NAMALWA (cell line): ENCODE results near the gene ARHGEF12.

Experiments used
- DNase-seq: peaks from one replicate; pipeline ENCODE4 v3.0.0-alpha.2; 2015; ENCODE audit warnings: low spot score

ARHGEF12 gene

DNA sequence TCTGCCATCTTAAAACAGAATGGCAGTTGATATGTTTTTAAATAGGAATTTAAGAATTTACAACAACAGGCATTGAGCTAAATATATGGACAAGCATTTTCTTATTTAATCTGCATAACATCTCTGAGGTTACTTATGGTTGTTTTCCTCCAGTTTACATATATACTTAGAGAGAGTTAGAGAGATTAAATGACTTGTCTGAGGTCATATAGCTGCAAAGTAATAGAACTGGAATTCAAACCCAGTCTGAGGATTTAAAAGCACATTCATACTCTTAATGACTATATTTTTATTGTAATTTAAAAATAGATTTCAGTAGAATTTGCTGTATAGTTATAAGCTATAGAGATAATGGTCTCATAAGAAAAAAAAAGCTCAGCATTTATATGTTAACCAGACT is 93.9 kb downstream of the ARHGEF12 start:
- no peak for DNase-seq

DNA sequence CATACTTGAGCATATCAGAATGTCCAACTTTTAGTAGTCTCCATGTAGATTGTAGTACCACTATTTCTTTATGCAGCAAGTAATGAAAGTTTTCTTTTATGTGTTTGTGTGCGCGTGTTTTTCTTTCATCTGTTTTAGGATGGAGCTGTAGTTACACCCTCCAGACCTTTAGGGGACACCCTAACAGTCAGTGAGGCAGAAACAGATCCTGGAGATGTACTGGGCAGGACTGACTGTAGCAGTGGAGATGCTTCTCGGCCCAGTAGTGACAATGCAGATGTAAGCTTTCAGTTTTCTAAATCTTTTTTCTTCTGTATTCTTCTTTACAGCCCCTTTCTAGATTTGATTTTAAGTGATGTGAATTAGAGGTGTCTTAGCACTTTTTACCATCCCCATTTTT is 95.4 kb downstream of the ARHGEF12 start:
- peak; percentile 17 for DNase-seq

DNA sequence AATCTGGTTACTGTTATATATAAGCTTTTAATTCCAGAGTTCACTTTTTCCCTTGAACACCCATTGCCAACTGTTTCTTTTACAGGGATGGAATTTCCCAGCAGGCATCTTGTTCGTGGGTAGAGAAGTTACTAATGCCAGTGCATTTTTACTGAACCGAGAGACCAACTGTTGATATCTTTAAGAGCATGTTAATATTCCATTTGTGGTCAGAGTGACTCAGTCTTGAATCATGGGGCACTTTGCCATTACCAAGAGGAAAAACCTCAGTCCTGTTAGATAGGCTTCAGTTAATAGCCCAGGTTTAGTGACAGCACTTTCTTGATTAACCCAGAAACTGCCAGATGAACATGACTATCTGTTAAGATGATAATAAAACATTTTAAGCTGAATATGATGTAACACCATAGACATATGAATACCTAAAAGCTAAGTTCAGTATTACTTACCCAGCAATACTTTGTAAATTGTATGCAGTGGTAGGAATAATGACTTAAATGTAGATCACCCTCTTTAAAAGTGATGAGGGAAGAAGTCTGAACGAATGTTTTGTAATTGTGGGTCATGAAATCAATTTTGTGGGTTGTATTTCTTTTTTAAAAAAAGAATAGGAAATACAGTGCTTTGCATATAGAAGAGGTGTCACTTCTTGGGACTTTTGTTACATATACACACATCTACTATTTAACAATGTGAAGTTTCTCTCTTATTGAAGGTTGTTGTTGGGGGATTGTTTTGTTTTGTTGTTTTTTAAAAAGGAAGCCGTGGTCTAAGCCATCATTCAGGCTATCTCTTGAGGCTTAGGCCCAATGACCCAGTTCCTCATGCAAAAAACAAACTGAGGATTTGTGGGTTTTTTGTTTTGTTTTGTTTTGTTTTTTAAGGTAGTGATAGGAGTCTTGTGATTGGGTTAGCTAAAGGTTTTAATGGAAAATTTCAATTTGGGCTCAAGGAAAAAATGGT is 96.1 kb downstream of the ARHGEF12 start:
- no peak for DNase-seq

DNA sequence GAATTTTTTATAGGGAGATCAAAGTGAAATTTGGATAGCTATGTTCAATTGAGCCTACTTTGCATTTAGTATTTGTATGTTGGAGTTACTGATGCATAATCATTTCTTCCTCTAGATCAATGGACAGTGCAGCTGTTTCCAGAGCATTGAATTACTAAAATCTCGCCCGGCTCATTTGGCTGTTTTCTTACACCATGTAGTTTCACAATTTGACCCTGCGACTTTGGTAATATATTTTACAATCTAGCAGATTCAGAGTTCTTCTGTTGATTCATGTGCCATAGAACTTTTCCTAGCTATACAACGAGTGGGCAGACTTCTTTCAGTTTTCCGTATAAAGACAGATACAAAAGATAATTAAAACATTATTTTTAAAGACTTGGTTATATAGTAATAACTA is 105.4 kb downstream of the ARHGEF12 start:
- DNase-seq = no peak

DNA sequence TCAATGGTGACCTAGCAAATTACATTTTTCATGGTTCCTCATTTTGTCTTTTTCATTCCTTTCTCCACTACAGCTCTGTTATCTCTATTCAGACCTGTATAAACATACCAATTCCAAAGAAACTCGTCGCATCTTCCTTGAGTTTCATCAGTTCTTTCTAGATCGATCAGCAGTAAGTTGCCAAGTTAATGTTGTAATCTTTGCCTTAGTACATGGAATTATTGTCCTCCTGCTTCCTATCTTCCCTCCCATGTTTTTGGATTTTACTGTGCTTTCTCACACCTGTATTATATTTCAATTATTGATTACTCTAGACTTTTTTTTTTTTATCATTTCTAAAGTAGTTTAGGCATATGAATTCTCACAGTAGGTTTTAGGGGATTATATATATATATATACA is 105.8 kb downstream of the ARHGEF12 start:
- no peak for DNase-seq

DNA sequence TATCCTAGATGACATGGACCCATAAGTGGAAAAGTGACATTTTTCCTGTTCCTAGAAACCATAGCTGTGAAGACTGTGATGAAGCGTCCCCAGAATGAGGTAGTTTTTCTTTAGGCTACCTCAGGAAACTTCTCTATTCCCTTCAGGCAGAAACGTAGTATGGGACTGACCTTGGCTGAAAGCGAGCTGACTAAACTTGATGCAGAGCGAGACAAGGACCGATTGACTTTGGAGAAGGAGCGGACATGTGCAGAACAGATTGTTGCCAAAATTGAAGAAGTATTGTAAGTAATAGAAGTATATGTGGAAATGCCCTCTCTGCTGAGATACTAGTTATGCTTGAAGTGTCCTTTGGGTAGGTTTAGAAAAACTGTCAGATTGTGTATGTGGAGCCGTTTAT is 110.6 kb downstream of the ARHGEF12 start:
- DNase-seq = no peak

DNA sequence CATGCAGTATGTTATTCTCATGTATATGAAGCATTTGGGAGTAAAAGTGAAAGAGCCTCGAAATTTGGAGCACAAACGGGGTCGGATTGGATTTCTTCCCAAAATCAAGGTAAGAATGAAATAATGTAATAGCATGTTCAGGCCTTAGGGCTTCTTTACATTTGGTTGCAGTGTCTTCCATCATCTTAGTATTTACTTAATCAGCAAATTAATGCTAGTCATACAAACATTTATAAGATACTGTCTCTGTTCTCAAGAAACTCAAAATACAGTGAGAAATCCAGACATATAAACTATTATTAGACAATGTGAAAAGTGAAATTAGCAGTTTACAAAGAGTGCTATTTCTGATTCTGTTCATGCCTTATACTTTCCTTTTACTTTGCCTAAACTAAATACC is 112.0 kb downstream of the ARHGEF12 start:
- no peak for DNase-seq

DNA sequence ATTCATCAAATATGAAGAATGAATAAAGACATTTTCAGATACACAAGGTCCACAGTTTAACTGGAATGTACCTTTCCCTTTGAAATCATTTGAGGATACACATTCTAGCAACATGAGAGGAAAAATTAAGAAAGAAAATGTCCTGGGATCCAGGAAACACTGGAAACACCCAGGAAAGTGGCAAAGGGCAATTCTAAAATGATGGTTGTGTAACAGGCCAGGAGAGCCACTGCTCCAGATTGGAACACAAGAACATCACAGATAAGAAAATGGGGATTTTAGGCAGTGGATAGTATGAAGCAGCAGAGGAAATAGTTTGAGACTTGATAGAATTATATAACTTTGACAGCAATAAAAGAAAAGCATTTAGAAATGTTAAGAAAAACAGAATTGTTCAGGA is 119.3 kb downstream of the ARHGEF12 start:
- DNase-seq = no peak

DNA sequence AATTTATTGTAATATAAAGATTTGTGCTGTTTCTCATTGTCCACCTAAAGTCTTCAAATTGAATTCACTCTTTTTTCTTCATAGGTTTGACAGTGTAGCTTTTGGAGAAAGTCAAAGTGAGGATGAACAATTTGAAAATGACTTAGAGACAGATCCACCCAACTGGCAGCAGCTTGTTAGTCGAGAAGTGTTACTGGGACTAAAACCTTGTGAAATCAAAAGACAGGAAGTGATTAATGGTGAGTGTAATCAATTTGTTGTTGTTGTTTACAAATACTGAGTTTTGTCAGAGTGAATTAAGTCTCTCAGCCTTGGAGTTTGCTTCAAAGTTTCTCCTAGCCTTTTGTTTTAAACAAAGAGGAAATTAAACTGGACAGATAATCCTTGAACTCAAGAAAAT is 121.8 kb downstream of the ARHGEF12 start:
- DNase-seq = no peak

DNA sequence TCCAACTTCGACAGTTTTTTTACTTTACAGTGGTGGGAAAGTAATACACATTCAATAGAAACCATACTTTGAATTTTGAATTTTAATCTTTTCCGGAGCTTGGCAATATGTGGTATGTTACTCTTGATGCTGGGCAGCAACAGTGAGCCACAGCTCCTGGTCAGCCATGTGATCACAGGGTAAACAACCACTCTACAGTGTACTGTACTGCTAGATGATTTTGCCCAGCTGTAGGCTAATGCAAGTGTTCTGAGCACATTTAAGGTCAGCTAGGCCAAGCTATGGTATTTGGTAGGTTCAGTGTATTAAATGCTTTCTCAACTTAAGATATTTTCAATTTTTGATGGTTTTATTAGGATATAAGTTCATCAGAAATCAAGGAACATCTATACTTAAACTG is 126.6 kb downstream of the ARHGEF12 start:
- DNase-seq = no peak

DNA sequence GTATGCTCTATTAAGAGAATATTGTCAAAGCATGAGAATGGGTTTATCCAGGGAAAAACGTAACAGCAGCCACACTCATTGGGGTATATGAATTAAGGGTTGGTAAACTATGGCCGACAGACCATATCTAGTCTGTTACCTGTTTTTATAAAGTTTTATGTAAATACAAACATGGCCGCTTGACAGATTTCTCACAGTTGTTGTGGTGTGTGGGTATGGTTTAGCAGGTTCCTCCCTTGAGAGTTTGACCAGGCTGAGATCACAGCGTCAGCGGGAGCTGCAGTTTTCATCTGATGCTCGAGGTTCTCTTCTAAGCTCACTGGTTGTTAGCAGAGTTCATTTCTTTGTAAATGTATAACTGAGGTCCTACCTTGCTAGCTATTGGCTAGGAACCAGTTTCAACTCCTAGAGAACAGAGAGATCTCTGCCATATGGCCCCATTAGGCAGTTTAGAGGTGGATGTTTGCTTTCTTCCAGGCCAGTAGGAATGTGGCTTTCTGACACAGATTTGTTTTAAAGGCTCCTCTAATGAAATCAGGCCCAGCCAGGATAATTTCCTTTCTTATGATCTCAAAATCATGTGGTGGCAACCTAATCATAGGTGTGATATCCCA is 129.8 kb downstream of the ARHGEF12 start:
- no peak for DNase-seq

DNA sequence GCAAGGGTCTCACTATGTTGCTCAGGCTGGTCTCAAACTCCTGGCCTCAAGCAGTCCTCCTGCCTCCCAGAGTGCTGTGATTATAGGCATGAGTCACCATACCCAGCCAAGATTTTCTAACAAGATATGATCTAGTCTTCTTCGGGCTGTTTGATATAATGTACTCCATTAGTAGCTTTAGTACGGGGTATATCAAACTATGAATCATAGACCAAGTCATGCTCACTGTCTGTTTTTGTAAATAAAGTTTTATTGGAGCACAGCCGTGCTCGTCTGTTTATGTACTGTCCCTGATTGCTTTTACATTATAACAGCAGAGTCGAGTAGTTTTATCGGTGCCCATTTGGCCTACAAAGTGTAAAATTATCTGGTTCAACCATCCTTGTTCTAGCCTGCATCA is 131.4 kb downstream of the ARHGEF12 start:
- no peak for DNase-seq

DNA sequence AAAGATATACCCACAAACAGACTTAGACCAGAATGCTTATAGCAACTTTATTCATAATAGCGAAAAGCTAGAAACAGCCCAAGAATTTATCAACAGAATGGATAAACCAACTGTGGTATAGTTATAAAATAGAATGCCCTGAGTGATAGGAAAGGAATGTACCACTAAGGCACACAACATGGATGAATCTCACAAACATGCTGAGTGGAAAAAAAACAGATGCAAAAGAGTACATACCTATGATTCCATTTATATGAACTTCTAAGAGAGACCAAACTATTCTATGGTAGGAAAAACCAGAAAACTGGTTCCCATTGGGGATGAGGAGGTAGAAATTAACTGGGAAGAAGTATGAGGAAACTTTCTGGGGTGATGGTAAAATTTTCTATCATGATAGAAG is 134.9 kb downstream of the ARHGEF12 start:
- no peak for DNase-seq

DNA sequence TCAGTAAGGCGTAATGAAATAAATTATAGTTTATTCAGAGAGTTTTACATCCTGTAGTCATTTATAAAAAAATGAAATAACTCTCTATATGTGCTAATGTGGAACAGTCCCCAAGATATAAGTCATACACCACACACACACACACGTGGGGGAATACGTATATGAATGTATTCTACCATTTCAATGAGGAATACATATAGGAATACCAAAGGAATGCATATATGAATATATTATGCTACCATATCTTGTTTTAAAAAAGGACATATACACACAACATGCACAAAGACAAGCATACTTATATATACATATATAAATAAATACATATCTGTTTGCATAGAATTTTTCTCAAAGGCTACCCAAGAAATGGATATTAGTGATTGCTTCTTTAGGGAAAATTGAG is 135.8 kb downstream of the ARHGEF12 start:
- no peak for DNase-seq

DNA sequence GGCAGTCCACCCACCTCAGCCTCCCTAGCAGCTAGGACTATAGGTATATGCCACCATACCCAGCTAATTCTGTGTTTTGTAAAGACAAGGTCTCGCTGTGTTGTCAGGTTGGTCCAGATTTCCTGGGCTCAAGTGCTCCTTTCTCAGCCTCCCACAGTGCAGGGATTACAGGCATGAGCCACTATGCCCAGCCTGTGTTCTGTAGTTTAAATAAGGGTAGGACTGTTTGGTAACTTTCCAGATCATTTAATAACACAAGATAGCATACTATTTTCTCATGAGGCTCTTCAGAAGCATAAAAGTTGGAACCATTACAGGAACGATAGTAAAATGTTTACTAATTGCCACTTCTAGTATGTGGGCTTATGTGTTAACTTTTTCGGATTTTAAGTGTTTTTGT is 137.3 kb downstream of the ARHGEF12 start:
- DNase-seq = no peak

DNA sequence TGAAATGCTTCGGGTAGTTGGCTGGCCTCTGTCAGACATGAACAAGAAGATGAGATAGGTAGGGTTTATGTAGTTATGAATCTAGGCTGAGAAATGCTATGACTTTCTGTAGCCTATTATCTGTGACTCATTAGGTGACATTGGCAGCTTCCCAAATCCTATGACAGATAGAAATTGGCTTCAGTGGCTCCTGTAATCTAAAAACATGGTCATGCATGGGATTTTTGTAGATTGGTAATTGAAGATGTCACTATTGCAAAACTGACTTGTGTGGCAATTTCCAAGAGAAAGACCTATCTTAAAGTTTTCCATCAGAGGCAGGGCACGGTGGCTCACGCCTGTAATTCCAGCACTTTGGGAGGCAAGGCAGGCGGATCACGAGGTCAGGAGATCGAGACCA is 145.9 kb downstream of the ARHGEF12 start:
- DNase-seq = no peak

DNA sequence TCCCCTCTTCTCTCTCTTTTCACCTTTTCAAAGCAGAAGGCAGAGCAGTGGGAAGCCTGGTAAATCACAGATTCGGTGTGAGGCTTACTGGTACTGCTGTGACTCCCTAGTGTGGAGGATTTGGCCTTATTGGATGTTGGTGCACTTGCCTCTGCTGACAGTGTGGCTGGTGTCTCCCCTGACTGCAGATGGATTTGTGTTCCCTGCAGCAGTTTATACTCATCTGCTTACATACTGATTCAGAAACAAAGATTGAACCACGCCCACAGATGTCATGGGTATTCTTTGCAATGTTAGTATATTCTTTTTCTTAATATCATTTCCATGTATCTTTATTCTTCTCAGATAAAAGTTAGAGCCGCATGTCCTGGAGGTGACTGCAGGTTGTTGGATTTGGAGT is 148.5 kb downstream of the ARHGEF12 start:
- no peak for DNase-seq

DNA sequence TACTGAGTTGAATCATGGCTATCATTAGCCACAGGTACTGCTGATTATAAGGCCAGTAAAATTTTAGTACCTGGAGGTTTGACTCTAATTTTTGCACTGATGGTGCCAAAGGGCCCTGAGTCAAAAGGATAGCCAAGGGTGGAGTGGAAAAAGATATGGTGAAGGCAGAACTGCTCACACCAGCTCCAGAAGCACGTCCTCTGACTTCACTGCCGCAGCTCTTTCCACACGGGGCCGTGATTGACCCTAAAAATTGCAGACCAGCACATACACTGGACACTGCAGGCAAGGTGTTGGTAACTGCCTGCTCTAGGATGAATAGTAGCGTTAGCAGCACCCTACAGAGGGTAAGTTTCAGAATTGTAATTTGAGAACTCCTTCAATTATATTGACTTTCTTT is 149.9 kb downstream of the ARHGEF12 start:
- no peak for DNase-seq

DNA sequence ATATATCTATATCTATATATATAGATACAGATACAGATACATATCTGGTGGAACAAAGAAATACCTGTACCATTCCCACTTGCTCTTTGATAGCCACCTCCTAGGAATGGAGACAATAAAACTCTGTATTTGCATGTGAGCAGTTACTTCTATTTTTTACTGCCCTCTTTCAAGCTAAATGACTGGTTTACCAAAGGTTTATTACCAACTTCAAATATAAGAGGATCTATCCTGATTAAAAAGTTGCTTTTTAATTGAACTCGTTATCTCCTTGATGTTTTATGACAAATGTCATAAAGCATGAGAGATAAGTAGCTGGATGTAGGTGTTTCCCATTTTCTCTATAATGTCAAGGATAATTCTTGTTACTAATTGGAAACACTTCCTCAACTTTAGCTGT is 153.6 kb downstream of the ARHGEF12 start:
- DNase-seq = no peak

DNA sequence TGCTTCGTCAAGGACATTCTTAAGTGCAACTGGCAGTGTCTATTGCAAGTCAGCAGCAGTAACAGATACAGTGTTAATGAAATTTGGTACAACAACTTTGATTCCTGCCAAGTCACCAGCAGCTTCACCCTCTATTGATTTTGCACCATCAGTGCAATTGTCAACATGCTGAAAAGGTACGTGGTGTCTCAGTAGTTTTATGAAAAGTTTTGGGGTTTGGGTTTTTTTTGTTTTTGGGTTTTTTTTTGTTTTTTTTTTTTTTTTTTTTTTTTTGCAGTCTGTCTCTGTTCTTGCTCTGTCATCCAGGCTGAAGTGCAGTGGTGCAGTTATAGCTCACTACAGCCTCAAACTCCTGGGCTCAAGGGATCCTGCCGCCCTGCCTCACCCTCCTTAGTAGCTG is 156.3 kb downstream of the ARHGEF12 start:
- no peak for DNase-seq

DNA sequence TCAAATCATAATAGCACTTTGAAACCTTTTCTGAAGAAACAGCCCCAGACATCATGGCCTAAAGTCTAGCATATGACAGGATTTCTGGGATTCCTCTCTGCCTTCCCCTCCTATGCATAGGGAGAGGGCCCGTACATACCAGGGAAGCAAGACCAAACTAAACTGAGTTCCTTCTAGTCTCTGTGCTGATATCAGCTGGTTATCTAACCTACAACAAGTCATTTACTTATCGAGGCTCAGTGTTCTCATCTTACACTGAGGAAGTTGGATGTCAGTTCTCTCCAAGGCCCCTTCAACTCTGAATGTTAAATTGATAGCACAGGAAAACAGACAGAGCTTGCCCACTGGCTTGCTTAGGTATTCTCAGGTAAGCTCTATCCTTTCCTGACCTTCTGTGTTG is 158.4 kb downstream of the ARHGEF12 start:
- DNase-seq = no peak

DNA sequence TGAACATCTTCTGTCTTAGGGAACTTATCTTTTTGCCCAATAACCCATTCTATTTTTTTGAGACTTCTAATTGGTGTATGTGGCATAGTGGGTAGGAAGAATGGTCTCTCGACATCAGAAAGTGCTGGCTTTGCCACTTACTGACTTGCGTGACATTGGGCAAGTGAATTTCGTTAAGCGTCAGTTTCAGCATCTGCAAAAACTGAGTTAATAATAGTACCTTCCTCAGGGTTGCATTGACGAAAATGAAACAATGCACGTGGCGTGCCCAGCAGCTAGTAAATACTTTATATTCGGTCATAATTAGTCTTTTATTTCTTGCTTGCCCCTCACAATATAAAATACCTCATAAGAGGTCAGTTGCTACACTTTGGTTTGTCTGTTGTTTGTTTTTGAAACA is 162.9 kb downstream of the ARHGEF12 start:
- no peak for DNase-seq

DNA sequence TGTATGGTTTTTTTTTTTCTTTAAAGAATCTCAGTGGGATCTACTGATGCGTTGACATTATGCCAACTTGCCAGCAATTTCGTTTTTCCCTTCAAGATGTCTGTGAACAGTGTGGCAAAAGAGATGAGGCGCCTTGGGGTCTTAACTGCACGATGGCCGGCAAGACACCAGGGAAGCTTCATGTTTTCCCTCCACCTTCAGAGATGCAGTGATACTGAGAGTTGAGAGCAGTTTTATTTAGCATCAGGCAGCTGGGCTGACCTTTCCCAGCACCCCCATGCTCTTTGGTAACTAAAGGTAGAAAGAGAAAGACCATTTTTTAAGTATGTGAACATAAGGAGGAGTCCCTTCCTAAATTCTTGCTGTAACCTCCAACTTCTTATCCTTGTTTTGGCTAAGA is 163.6 kb downstream of the ARHGEF12 start:
- DNase-seq = no peak
